HL-60/S4 treated with retinoic acid at 250 ng/mL for 4 days and 3 days (cell line): ENCODE data around the gene WLS.

ENCODE experiments used
- in situ Hi-C: fragments of 300-500 bp; cut with MboI; formaldehyde crosslinking; loops from 2 replicates; pipeline ENCODE4 v1.7.0; 2022; ENCODE audit warnings: low sequenced_read_pairs

Gene WLS

GRCh38 chr1:68142036-68142435 lies 90.3 kb downstream of the WLS start:
- in situ Hi-C loops = no loop called here

GRCh38 chr1:68141071-68142021 lies 91.0 kb downstream of the WLS start:
- in situ Hi-C loops = no loop called here

- in situ Hi-C loops = no loop called here
These were observed 91.8 kb downstream of the WLS start for GRCh38 chr1:68140536-68140935.

GRCh38 chr1:68136187-68136586 lies 96.1 kb downstream of the WLS start:
- in situ Hi-C loops = no loop called here

- in situ Hi-C loops = no loop called here
These were observed 99.7 kb downstream of the WLS start for GRCh38 chr1:68132426-68133130.

GRCh38 chr1:68131261-68131660 lies 101.1 kb downstream of the WLS start:
- in situ Hi-C loops = no loop called here

- in situ Hi-C loops = no loop called here
These were observed 102.6 kb downstream of the WLS start for GRCh38 chr1:68129536-68130250.

- in situ Hi-C loops = no loop called here
These were observed 103.5 kb downstream of the WLS start for GRCh38 chr1:68128820-68129219.

GRCh38 chr1:68128157-68128556 lies 104.2 kb downstream of the WLS start:
- in situ Hi-C loops = no loop called here

- in situ Hi-C loops = no loop called here
These were observed 110.8 kb downstream of the WLS start for GRCh38 chr1:68121536-68121935.

- in situ Hi-C loops = no loop called here
These were observed 112.1 kb downstream of the WLS start for GRCh38 chr1:68120136-68120791.

- in situ Hi-C loops = no loop called here
These were observed 112.9 kb downstream of the WLS start for GRCh38 chr1:68119445-68119844.

GRCh38 chr1:68117416-68117815 lies 114.9 kb downstream of the WLS start:
- in situ Hi-C loops = no loop called here

GRCh38 chr1:68116643-68117235 lies 115.6 kb downstream of the WLS start:
- in situ Hi-C loops = no loop called here

- in situ Hi-C loops = no loop called here
These were observed 117.0 kb downstream of the WLS start for GRCh38 chr1:68115308-68115707.

GRCh38 chr1:68113966-68114365 lies 118.4 kb downstream of the WLS start:
- in situ Hi-C loops = no loop called here

GRCh38 chr1:68112835-68113243 lies 119.5 kb downstream of the WLS start:
- in situ Hi-C loops = no loop called here

GRCh38 chr1:68111519-68112436 lies 120.5 kb downstream of the WLS start:
- in situ Hi-C loops = no loop called here

GRCh38 chr1:68107771-68108170 lies 124.6 kb downstream of the WLS start:
- in situ Hi-C loops = no loop called here
